Astrocyte of the cerebellum (primary cell): Measurements from ENCODE around the gene LHX4.
"Not testable (repeated sequence)": the region's sequence is repeated elsewhere in the genome, so short reads cannot be mapped to it uniquely, and the experiment has no call there.

Source experiments
- DNase-seq: peaks from one replicate; pipeline ENCODE4 v3.0.0-alpha.2; 2011; ENCODE audit warnings: low read depth
- H3K4me3 ChIP-seq: 2 replicates; pipeline ENCODE4 v1.5.1; 2011; ENCODE audit warnings: mild to moderate bottlenecking, low read depth, low read length, moderate library complexity
- CTCF ChIP-seq: IDR thresholded peaks from 2 replicates; pipeline ENCODE4 v1.5.1; 2012; ENCODE audit warnings: low read length, low read depth, moderate library complexity, mild to moderate bottlenecking; ENCODE audit errors: missing control alignments
- in situ Hi-C: cut with HindIII; loops from 2 replicates; pipeline ENCODE4 v1.10.0; 2017; ENCODE audit warnings: low sequenced_read_pairs

LHX4 gene

GRCh38 chr1:180201451-180202200 lies 28.4 kb upstream of the LHX4 start:
- no peak overlapping the region for H3K4me3 ChIP-seq
- in situ Hi-C loops = no loop called here
- TF ChIP-seq CTCF = no peak
- no peak for DNase-seq

GRCh38 chr1:180202588-180202987 lies 27.5 kb upstream of the LHX4 start:
- H3K4me3 ChIP-seq, DNase-seq, in situ Hi-C loops: not testable (repeated sequence)

GRCh38 chr1:180204231-180204630 lies 25.8 kb upstream of the LHX4 start:
- no peak overlapping the region for H3K4me3 ChIP-seq
- in situ Hi-C loops = no loop called here
- TF ChIP-seq CTCF = no peak
- DNase-seq = no peak

- no peak for TF ChIP-seq CTCF
- no peak overlapping the region for H3K4me3 ChIP-seq
- DNase-seq = no peak
- in situ Hi-C loops = no loop called here
These were observed 23.5 kb upstream of the LHX4 start for GRCh38 chr1:180206581-180206980.

- no peak for DNase-seq
- in situ Hi-C loops = no loop called here
- H3K4me3 ChIP-seq = no peak overlapping the region
- no peak for TF ChIP-seq CTCF
These were observed 21.8 kb upstream of the LHX4 start for GRCh38 chr1:180208264-180208663.

GRCh38 chr1:180210008-180210620 lies 19.9 kb upstream of the LHX4 start:
- no peak overlapping the region for H3K4me3 ChIP-seq
- DNase-seq = no peak
- no peak for TF ChIP-seq CTCF
- in situ Hi-C loops = no loop called here

GRCh38 chr1:180211156-180211859 lies 18.8 kb upstream of the LHX4 start:
- TF ChIP-seq CTCF = no peak
- in situ Hi-C loops = no loop called here
- no peak for DNase-seq
- no peak overlapping the region for H3K4me3 ChIP-seq
